HG03575 (cell line): ENCODE results near the gene CCL13.

Experiments
- ATAC-seq: cut with Tn5 transposase; IDR thresholded peaks from one replicate; pipeline ENCODE4 v1.9.1; 2021; ENCODE audit not compliant: unreplicated experiment, insufficient number of reproducible peaks, low FRiP score; ENCODE audit errors: extremely low read depth

Gene CCL13

GRCh38 chr17:34406226-34406625, 49.9 kb downstream of the CCL13 start:
- ATAC-seq = no peak
